ENCODE results near the gene GPR37L1.

The GPR37L1 gene

DNA sequence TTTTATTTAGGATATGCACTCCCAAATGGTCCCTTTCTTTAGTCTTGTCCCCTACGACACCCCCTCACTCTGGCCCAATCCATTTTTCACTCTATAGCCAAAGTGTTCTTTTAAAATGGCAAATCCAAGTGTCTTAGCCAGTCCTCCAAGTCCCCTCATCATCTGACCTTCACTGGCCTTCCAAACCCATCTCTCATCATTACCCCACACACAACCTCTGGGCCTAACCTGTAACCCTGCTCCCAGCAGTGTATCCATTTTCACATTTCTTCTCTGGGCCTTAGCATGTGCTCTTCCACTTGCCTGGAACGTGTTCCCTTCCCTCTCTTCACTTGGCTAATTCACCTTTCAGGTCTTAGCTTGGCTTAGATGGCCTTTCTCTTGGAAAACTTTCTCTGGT is 28.3 kb downstream of the GPR37L1 start:
- H3K4me2 ChIP-seq (ENCODE audit: low read length), result no peak overlapping the region
- no peaks in the 10 kb centered on the region for H3K27me3 ChIP-seq (ENCODE audit: control insufficient read depth, low read length)
- no peaks in the 10 kb centered on the region for H3K9me3 ChIP-seq (ENCODE audit: control insufficient read depth, insufficient read depth, low read length)
- TF ChIP-seq, protein P1, sequence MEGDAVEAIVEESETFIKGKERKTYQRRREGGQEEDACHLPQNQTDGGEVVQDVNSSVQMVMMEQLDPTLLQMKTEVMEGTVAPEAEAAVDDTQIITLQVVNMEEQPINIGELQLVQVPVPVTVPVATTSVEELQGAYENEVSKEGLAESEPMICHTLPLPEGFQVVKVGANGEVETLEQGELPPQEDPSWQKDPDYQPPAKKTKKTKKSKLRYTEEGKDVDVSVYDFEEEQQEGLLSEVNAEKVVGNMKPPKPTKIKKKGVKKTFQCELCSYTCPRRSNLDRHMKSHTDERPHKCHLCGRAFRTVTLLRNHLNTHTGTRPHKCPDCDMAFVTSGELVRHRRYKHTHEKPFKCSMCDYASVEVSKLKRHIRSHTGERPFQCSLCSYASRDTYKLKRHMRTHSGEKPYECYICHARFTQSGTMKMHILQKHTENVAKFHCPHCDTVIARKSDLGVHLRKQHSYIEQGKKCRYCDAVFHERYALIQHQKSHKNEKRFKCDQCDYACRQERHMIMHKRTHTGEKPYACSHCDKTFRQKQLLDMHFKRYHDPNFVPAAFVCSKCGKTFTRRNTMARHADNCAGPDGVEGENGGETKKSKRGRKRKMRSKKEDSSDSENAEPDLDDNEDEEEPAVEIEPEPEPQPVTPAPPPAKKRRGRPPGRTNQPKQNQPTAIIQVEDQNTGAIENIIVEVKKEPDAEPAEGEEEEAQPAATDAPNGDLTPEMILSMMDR (IDR thresholded peaks at IDR 0.05; ENCODE audit: low read depth, low read length, poor library complexity, severe bottlenecking), result no peak
- no peak for TF ChIP-seq EZH2phosphoT487 (IDR thresholded peaks at IDR 0.05; ENCODE audit: borderline replicate concordance, low read length)
- no peaks in the 10 kb centered on the region for H3K9me2 ChIP-seq (replicated peaks; ENCODE audit: control insufficient read depth, low read length)
- peaks cover 3% of the 10 kb centered on the region; the same call in 1 of the 2 replicates for H4K20me1 ChIP-seq (ENCODE audit: control insufficient read depth, insufficient read depth, low read depth, low read length)
- H3K4me3 ChIP-seq (ENCODE audit: low read length), result no peak overlapping the region
- no peaks in the 10 kb centered on the region; the same call in 1 of the 2 replicates for H3K79me2 ChIP-seq (ENCODE audit: control insufficient read depth, low read length)
- H3K4me1 ChIP-seq (ENCODE audit: control insufficient read depth, low read length), result peaks cover 15% of the 10 kb centered on the region
- no peak overlapping the region for H3K27ac ChIP-seq (ENCODE audit: low read depth, low read length)
- peaks cover 88% of the 10 kb centered on the region for H3K36me3 ChIP-seq (ENCODE audit: control insufficient read depth, low read length)
- H3F3A ChIP-seq (ENCODE audit: control insufficient read depth, insufficient read depth), result peaks cover 18% of the 10 kb centered on the region

DNA sequence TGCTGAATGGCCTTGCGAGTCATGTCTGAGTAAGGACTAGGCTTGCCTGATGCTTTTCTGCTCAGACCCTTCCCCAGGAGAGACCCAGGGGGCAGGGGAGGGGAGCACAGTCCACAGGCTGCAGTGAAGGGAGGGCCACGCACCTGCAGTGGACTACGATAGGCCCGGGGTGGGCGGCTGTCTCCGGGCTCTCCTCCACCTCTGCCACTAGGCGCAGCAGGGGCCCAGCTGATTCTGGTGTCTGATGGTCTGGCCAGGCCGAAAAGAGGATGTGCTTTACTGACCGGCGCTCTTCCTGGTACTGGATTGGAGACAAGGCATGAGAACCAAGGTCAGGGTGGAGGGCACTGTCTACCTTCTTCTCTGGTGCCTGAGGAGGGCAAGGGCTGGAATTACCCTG is 29.7 kb downstream of the GPR37L1 start:
- Histone ChIP-seq H3K79me2 (ENCODE audit: control insufficient read depth, low read length) (peaks cover under 1% of the 10 kb centered on the region; the same call in 1 of the 2 replicates), H3K36me3 (ENCODE audit: control insufficient read depth, low read length) (peaks cover 94% of the 10 kb centered on the region), H3K4me1 (ENCODE audit: control insufficient read depth, low read length) (peaks cover 27% of the 10 kb centered on the region)

DNA sequence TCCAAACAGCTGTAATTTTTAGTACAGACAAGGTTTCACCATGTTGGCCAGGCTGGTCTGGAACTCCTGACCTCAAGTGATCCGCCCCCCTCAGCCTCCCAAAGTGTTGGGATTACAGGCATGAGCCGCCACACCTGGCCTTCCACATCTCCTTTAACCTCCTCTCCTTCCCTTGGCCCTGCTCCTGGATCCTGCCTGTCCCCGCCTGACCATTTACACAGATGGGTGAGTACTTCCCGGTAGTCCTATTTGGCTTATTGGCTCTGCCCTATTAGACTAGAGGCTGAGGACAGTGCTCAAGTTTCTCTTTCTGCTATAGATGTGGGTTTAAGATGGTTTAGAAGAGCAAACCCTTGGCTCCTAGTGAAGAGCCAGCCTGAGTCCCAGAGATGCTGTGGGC is 30.6 kb downstream of the GPR37L1 start:
- Histone ChIP-seq H3K9me3 (ENCODE audit: control insufficient read depth, insufficient read depth, low read length) (no peaks in the 10 kb centered on the region), H3K4me2 (ENCODE audit: low read length) (no peak overlapping the region), H4K20me1 (ENCODE audit: control insufficient read depth, insufficient read depth, low read depth, low read length) (peaks cover 3% of the 10 kb centered on the region; the same call in 1 of the 2 replicates), H3K4me1 (ENCODE audit: control insufficient read depth, low read length) (peaks cover 35% of the 10 kb centered on the region), H3F3A (ENCODE audit: control insufficient read depth, insufficient read depth) (peaks cover 26% of the 10 kb centered on the region), H3K4me3 (ENCODE audit: low read length) (no peak overlapping the region), H3K79me2 (ENCODE audit: control insufficient read depth, low read length) (peaks cover 9% of the 10 kb centered on the region), H3K9me2 (replicated peaks; ENCODE audit: control insufficient read depth, low read length) (no peaks in the 10 kb centered on the region), H3K27ac (ENCODE audit: low read depth, low read length) (no peak overlapping the region), H3K36me3 (ENCODE audit: control insufficient read depth, low read length) (peaks cover 94% of the 10 kb centered on the region), H3K27me3 (ENCODE audit: control insufficient read depth, low read length) (no peaks in the 10 kb centered on the region)
- TF ChIP-seq EZH2phosphoT487 (IDR thresholded peaks at IDR 0.05; ENCODE audit: borderline replicate concordance, low read length), result no peak

More for the DNA sequence above, 29.7 kb downstream of the GPR37L1 start:
- Histone ChIP-seq H3K27ac (ENCODE audit: low read depth, low read length) (no peak overlapping the region), H4K20me1 (ENCODE audit: control insufficient read depth, insufficient read depth, low read depth, low read length) (peaks cover 3% of the 10 kb centered on the region; the same call in 1 of the 2 replicates), H3K4me2 (ENCODE audit: low read length) (no peak overlapping the region), H3K9me3 (ENCODE audit: control insufficient read depth, insufficient read depth, low read length) (no peaks in the 10 kb centered on the region), H3K9me2 (replicated peaks; ENCODE audit: control insufficient read depth, low read length) (no peaks in the 10 kb centered on the region), H3K4me3 (ENCODE audit: low read length) (no peak overlapping the region), H3K27me3 (ENCODE audit: control insufficient read depth, low read length) (no peaks in the 10 kb centered on the region), H3F3A (ENCODE audit: control insufficient read depth, insufficient read depth) (peaks cover 18% of the 10 kb centered on the region)
- TF ChIP-seq EZH2phosphoT487 (IDR thresholded peaks at IDR 0.05; ENCODE audit: borderline replicate concordance, low read length), result no peak
- TF ChIP-seq, protein P1 (IDR thresholded peaks at IDR 0.05; ENCODE audit: low read depth, low read length, poor library complexity, severe bottlenecking), result no peak

DNA sequence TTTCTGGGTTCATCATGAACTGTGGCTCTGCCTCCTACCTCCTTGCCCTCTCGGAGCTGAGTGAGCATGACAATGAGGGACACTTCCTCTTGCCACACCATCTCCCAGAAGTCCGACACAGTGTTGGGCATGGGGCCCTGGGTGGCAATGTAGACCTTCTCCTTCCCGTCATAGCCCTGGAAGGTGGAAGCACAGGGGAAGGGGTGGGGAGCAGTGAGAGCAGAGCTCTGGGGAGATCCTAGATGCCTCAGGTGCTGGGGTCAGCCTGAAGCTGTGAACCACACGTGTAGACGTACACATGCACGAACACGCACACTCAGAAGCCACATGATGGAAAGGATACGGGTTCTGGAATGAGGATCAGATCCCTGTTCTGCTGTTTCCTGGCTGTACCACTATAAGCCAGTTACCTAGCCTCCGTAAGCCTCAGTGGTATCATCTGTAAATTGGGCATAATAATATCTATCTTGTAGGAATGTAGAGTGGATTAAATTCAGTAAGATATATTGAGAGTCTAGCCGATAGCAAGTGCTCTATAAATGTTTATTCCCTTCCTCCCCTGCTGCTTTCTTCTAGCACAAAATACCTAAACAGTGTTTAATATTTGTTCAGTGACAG is 31.5 kb downstream of the GPR37L1 start:
- Histone ChIP-seq H3K79me2 (ENCODE audit: control insufficient read depth, low read length) (peaks cover 19% of the 10 kb centered on the region), H3K4me3 (ENCODE audit: low read length) (no peak overlapping the region), H3K4me2 (ENCODE audit: low read length) (no peak overlapping the region), H3K4me1 (ENCODE audit: control insufficient read depth, low read length) (peaks cover 45% of the 10 kb centered on the region), H3K9me2 (replicated peaks; ENCODE audit: control insufficient read depth, low read length) (no peaks in the 10 kb centered on the region), H3K9me3 (ENCODE audit: control insufficient read depth, insufficient read depth, low read length) (no peaks in the 10 kb centered on the region), H4K20me1 (ENCODE audit: control insufficient read depth, insufficient read depth, low read depth, low read length) (peaks cover 3% of the 10 kb centered on the region; the same call in 1 of the 2 replicates), H3F3A (ENCODE audit: control insufficient read depth, insufficient read depth) (peaks cover 30% of the 10 kb centered on the region), H3K27me3 (ENCODE audit: control insufficient read depth, low read length) (no peaks in the 10 kb centered on the region), H3K36me3 (ENCODE audit: control insufficient read depth, low read length) (peaks cover 98% of the 10 kb centered on the region), H3K27ac (ENCODE audit: low read depth, low read length) (no peak overlapping the region)
- TF ChIP-seq, protein P1 (IDR thresholded peaks at IDR 0.05; ENCODE audit: low read depth, low read length, poor library complexity, severe bottlenecking), result no peak
- no peak for TF ChIP-seq EZH2phosphoT487 (IDR thresholded peaks at IDR 0.05; ENCODE audit: borderline replicate concordance, low read length)

Measured in DOHH2 (cell line).